PC-3 (cell line): ENCODE results near the gene BLTP3B. TPM values are rescaled to one million over a fixed set of nuclear protein-coding genes. Genes with fewer than 3 reads are reported as not detected.
"Not testable (repeated sequence)": the region's sequence is repeated elsewhere in the genome, so short reads cannot be mapped to it uniquely, and the experiment has no call there.

Experiments used
- ATAC-seq: fragments of 200-7000 bp; cut with Tn5 transposase; 2 replicates; pipeline ENCODE4 v1.9.1; 2020; ENCODE audit warnings: mild to moderate bottlenecking, moderate library complexity
- BruUV-seq: library from RNA; stranded (reverse); fragments of 400-500 nt; replicated peaks from 2 replicates; lab custom pipeline; 2021; lab: Mats Ljungman, UMichigan
- CTCF ChIA-PET: fragments of 300-600 bp; sonication (Branson Sonifier 250); formaldehyde crosslinking; loops from one replicate; lab custom pipeline; 2022; ENCODE audit warnings: antibody characterized with exemption; lab: Charles Lee
- POLR2A ChIA-PET: fragments of 300-600 bp; sonication (Branson Sonifier 250); formaldehyde crosslinking; loops from one replicate; lab custom pipeline; 2022; ENCODE audit warnings: antibody characterized with exemption; ENCODE audit not compliant: unreplicated experiment; lab: Charles Lee
- DNase-seq: peaks from one replicate; pipeline ENCODE4 v3.0.0-alpha.2; 2015
- H2AFZ ChIP-seq: fragments of 300-600 bp; sonication (generic); 2 replicates; pipeline ENCODE4 v1.6.0; 2016; ENCODE audit warnings: antibody characterized with exemption, low read length
- H3F3A ChIP-seq: fragments of 300-600 bp; sonication (generic); one replicate; pipeline ENCODE4 v1.6.0; 2017; ENCODE audit warnings: antibody characterized with exemption, low read length, control low read depth, mild to moderate bottlenecking; ENCODE audit not compliant: unreplicated experiment
- H3K27ac ChIP-seq: fragments of 300-600 bp; sonication (generic); 2 replicates; pipeline ENCODE4 v1.5.1; 2016; ENCODE audit warnings: mild to moderate bottlenecking, low read length
- H3K27me3 ChIP-seq: fragments of 300-600 bp; sonication (generic); 2 replicates; pipeline ENCODE4 v1.6.1; 2016; ENCODE audit warnings: low read length, mixed read lengths
- H3K36me3 ChIP-seq: fragments of 300-600 bp; sonication (generic); 2 replicates; pipeline ENCODE4 v1.6.1; 2016; ENCODE audit warnings: low read depth, mixed run types, low read length, mixed read lengths
- H3K4me1 ChIP-seq: fragments of 300-600 bp; sonication (generic); 2 replicates; pipeline ENCODE4 v1.5.1; 2016; ENCODE audit warnings: low read length; ENCODE audit not compliant: insufficient read depth
- H3K4me2 ChIP-seq: fragments of 300-600 bp; sonication (generic); 2 replicates; pipeline ENCODE4 v1.6.0; 2016; ENCODE audit warnings: low read length
- H3K4me3 ChIP-seq: fragments of 300-600 bp; sonication (generic); 2 replicates; pipeline ENCODE4 v1.5.1; 2016; ENCODE audit warnings: mild to moderate bottlenecking, low read length, mixed read lengths
- H3K79me2 ChIP-seq: fragments of 300-600 bp; sonication (generic); 2 replicates; pipeline ENCODE4 v1.6.1; 2017; ENCODE audit warnings: low read length, mixed read lengths
- H3K9ac ChIP-seq: fragments of 300-600 bp; sonication (generic); 2 replicates; pipeline ENCODE4 v1.6.0; 2016; ENCODE audit warnings: mild to moderate bottlenecking, low read length
- H3K9me2 ChIP-seq: fragments of 300-600 bp; sonication (generic); replicated peaks from 2 replicates; pipeline ENCODE4 v1.6.1; 2016; ENCODE audit warnings: mixed run types, low read length, mixed read lengths
- H3K9me3 ChIP-seq: fragments of 300-600 bp; sonication (generic); 2 replicates; pipeline ENCODE4 v1.6.1; 2016; ENCODE audit warnings: low read length, mixed read lengths
- H4K20me1 ChIP-seq: fragments of 300-600 bp; sonication (generic); 2 replicates; pipeline ENCODE4 v1.6.1; 2016; ENCODE audit warnings: low read length, mixed read lengths
- CTCF ChIP-seq: fragments of 300-600 bp; sonication (generic); conservative IDR thresholded peaks from 2 replicates; pipeline ENCODE4 v1.5.1; 2017; ENCODE audit warnings: antibody characterized with exemption, low read depth, mild to moderate bottlenecking, low read length
- EZH2 ChIP-seq: fragments of 300-600 bp; sonication (generic); IDR thresholded peaks from one replicate; pipeline ENCODE4 v1.6.1; 2017; ENCODE audit warnings: antibody characterized with exemption, mild to moderate bottlenecking, low read length; ENCODE audit not compliant: unreplicated experiment
- EZH2phosphoT487 ChIP-seq: fragments of 300-600 bp; sonication (generic); IDR thresholded peaks from 2 replicates; pipeline ENCODE4 v1.6.1; 2018; ENCODE audit warnings: mild to moderate bottlenecking, antibody characterized with exemption, low read length, borderline replicate concordance
- intact Hi-C: fragments of 100-400 bp; cut with micrococcal nuclease; formaldehyde crosslinking; loops from 2 replicates; pipeline ENCODE4 v1.9.0; 2023
- total RNA-seq: library from RNA; depleted of rRNA; stranded (reverse); fragments of >200 nt; gene quantifications from 2 replicates; pipeline ENCODE4 v1.2.3, GENCODE V29; 2014

Gene BLTP3B
- total RNA-seq, 1 experiment from 2014 or later = 32.0 TPM

- 0 out of 2 replicates have a peak, but pooled peaks cover 4% of the 10 kb centered on the region for H3K36me3 ChIP-seq
- DNase-seq (no peak), ATAC-seq (peak; percentile 11; the same call in 1 of the 2 replicates)
- H3K9ac ChIP-seq = no peak overlapping the region
- TF ChIP-seq CTCF (no peak), EZH2phosphoT487 (no peak), EZH2 (no peak)
- ChIA-PET CTCF (interaction anchor here (0.6 kb wide), 1 partner anchor 11 kb away, joined by 3 read pairs; no protein-coding TSS in a partner anchor), POLR2A (no interaction called here)
- no TSS peak for BruUV-seq
- no peak overlapping the region for H3K4me3 ChIP-seq
- no peaks in the 10 kb centered on the region for H3K27me3 ChIP-seq
- no peaks in the 10 kb centered on the region for H3K79me2 ChIP-seq
- H3K4me1 ChIP-seq = no peaks in the 10 kb centered on the region
- H3F3A ChIP-seq = no peaks in the 10 kb centered on the region
- no peaks in the 10 kb centered on the region for H3K9me3 ChIP-seq
- no peaks in the 10 kb centered on the region for H4K20me1 ChIP-seq
- H3K4me2 ChIP-seq = no peak overlapping the region
- intact Hi-C loops = no loop called here
- H2AFZ ChIP-seq = no peak overlapping the region
- no peaks in the 10 kb centered on the region for H3K9me2 ChIP-seq
- no peak overlapping the region for H3K27ac ChIP-seq
These were observed 42.8 kb upstream of the BLTP3B start for GRCh38 chr12:100185361-100185894.

GRCh38 chr12:100184549-100185145, 42.0 kb upstream of the BLTP3B start:
- BruUV-seq = no TSS peak
- Histone ChIP-seq H4K20me1 (no peaks in the 10 kb centered on the region), H3K4me3 (no peak overlapping the region), H3K79me2 (no peaks in the 10 kb centered on the region), H2AFZ (no peak overlapping the region), H3K27me3 (no peaks in the 10 kb centered on the region), H3K9me2 (no peaks in the 10 kb centered on the region), H3F3A (no peaks in the 10 kb centered on the region), H3K36me3 (0 out of 2 replicates have a peak, but pooled peaks cover 4% of the 10 kb centered on the region), H3K9me3 (no peaks in the 10 kb centered on the region), H3K9ac (no peak overlapping the region), H3K4me2 (no peak overlapping the region), H3K4me1 (no peaks in the 10 kb centered on the region), H3K27ac (no peak overlapping the region)
- DNase-seq (no peak), ATAC-seq (no peak)
- ChIA-PET CTCF (interaction anchor here (0.6 kb wide), 1 partner anchor 10 kb away, joined by 3 read pairs; no protein-coding TSS in a partner anchor), POLR2A (interaction anchor here (0.6 kb wide), 1 partner anchor 11 kb away, joined by 3 read pairs; no protein-coding TSS in a partner anchor)
- TF ChIP-seq CTCF = no peak
- TF ChIP-seq EZH2phosphoT487 = no peak
- TF ChIP-seq EZH2 = no peak
- intact Hi-C loops = no loop called here

GRCh38 chr12:100179252-100179651, 36.6 kb upstream of the BLTP3B start:
- Histone ChIP-seq H3K4me2 (no peak overlapping the region), H3K27me3 (no peaks in the 10 kb centered on the region), H3K27ac (no peak overlapping the region), H3K79me2 (no peaks in the 10 kb centered on the region), H4K20me1 (no peaks in the 10 kb centered on the region), H3K36me3 (no peaks in the 10 kb centered on the region), H2AFZ (no peak overlapping the region), H3K9me3 (no peaks in the 10 kb centered on the region), H3K4me1 (no peaks in the 10 kb centered on the region), H3K9me2 (no peaks in the 10 kb centered on the region), H3K9ac (no peak overlapping the region), H3F3A (no peaks in the 10 kb centered on the region), H3K4me3 (no peak overlapping the region)
- ChIA-PET CTCF (no interaction called here), POLR2A (no interaction called here)
- TF ChIP-seq EZH2 (no peak), CTCF (no peak), EZH2phosphoT487 (no peak)
- no TSS peak for BruUV-seq
- ATAC-seq = no peak
- DNase-seq = no peak
- intact Hi-C loops = no loop called here

GRCh38 chr12:100176493-100176892, 33.8 kb upstream of the BLTP3B start:
- H3F3A ChIP-seq, BruUV-seq, H3K4me2 ChIP-seq, H4K20me1 ChIP-seq, DNase-seq, POLR2A ChIA-PET, H3K27me3 ChIP-seq, H3K9me2 ChIP-seq, H3K79me2 ChIP-seq, H3K36me3 ChIP-seq, H3K4me1 ChIP-seq, ATAC-seq, H3K4me3 ChIP-seq, H2AFZ ChIP-seq, CTCF ChIA-PET, H3K9me3 ChIP-seq, H3K27ac ChIP-seq, intact Hi-C loops, H3K9ac ChIP-seq: not testable (repeated sequence)
